Dedifferentiated amniotic fluid mesenchymal stem cell (primary cell): ENCODE results near the gene NUAK1.

Source experiments
- DNase-seq: peaks from one replicate; pipeline ENCODE4 v3.0.0-alpha.2; 2016; ENCODE audit errors: extremely low spot score

The NUAK1 gene

GRCh38 chr12:106063826-106064720 is 74.7 kb downstream of the NUAK1 start:
- no peak for DNase-seq

GRCh38 chr12:106062693-106063092 is 76.1 kb downstream of the NUAK1 start:
- DNase-seq = no peak

- peak; percentile 70 for DNase-seq
Observed at GRCh38 chr12:106058256-106059182, 80.2 kb downstream of the NUAK1 start.

- DNase-seq = no peak
Observed at GRCh38 chr12:106054049-106054448, 84.7 kb downstream of the NUAK1 start.

GRCh38 chr12:106051853-106052531 is 86.8 kb downstream of the NUAK1 start:
- DNase-seq = peak; percentile 38

GRCh38 chr12:106049546-106049945 is 89.2 kb downstream of the NUAK1 start:
- no peak for DNase-seq

GRCh38 chr12:106049105-106049504 is 89.6 kb downstream of the NUAK1 start:
- no peak for DNase-seq

GRCh38 chr12:106048676-106049075 is 90.1 kb downstream of the NUAK1 start:
- no peak for DNase-seq

- no peak for DNase-seq
Observed at GRCh38 chr12:106048016-106048415, 90.7 kb downstream of the NUAK1 start.

GRCh38 chr12:106046947-106047346 is 91.8 kb downstream of the NUAK1 start:
- DNase-seq = no peak

GRCh38 chr12:106046301-106046846 is 92.4 kb downstream of the NUAK1 start:
- no peak for DNase-seq

- no peak for DNase-seq
Observed at GRCh38 chr12:106045251-106045674, 93.5 kb downstream of the NUAK1 start.

- no peak for DNase-seq
Observed at GRCh38 chr12:106044773-106045172, 94.0 kb downstream of the NUAK1 start.

GRCh38 chr12:106042037-106042436 is 96.7 kb downstream of the NUAK1 start:
- DNase-seq = no peak

- DNase-seq = no peak
Observed at GRCh38 chr12:106040521-106040920, 98.2 kb downstream of the NUAK1 start.

GRCh38 chr12:106039646-106040404 is 98.9 kb downstream of the NUAK1 start:
- DNase-seq = no peak

- DNase-seq = no peak
Observed at GRCh38 chr12:106039242-106039641, 99.5 kb downstream of the NUAK1 start.

GRCh38 chr12:106037524-106038298 is 101.0 kb downstream of the NUAK1 start:
- DNase-seq = no peak

GRCh38 chr12:106035421-106035820 is 103.3 kb downstream of the NUAK1 start:
- no peak for DNase-seq

GRCh38 chr12:106034316-106034715 is 104.4 kb downstream of the NUAK1 start:
- no peak for DNase-seq
